HG02571 (cell line): ENCODE results near the gene CD27.
"Not testable (repeated sequence)": the region's sequence is repeated elsewhere in the genome, so short reads cannot be mapped to it uniquely, and the experiment has no call there.

Experiments
- ATAC-seq: cut with Tn5 transposase; IDR thresholded peaks from one replicate; pipeline ENCODE4 v1.9.1; 2021; ENCODE audit warnings: mild to moderate bottlenecking, moderate library complexity; ENCODE audit not compliant: unreplicated experiment

The CD27 gene

DNA sequence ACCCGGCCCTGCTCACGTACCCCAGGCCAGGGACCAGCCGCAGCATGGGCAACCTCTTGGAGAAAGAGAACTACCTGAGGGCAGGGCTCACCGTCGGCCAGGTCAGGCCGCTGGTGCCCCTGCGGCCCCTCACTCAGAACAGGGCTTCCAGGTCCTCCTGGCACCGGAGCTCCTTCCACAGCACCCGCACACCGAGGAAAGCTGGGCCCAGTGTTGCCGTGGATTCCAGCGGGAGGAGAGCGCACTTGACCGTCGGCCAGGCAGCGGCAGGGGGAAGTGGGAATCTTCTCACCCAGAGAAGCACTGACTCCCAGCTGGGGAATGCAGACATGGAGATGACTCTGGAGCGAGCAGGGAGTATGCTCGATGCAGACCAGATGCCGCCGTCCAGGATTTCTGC lies 33.7 kb downstream of the CD27 start:
- ATAC-seq: no peak

DNA sequence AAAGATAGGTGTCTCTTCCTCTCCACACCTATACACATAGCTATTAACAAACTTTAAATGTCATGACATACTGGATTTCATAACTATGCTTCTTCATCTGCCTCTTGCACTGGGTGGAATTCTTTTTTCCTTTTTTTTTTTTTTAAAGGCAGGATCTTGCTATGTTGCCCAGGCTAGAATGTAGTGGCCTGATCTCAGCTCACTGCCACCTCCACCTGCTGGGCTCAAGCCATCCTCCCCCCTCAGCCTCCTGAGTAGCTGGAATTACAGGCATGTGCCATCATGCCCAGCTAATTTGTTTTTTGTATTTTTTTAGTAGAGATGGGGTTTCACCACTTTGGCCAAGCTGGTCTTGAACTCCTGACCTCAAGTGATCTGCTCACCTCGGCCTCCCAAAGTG lies 43.5 kb downstream of the CD27 start:
- no peak for ATAC-seq

DNA sequence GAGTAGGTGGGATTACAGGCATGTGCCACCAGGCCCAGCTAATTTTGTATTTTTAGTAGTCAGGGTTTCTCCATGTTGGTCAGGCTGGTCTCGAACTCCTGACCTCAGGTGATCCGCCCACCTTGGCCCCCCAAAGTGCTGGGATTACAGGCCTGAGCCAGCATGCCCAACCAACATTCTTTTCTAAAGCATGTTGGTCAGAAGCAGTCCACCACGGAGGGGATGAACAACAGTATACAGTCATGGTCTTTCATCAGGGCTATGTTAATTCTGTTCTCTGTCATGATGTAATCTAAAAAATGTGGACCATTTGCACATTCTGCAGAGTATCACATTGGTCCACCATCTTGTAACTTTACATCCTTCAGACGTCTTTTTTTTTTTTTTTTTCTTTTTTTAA lies 44.7 kb downstream of the CD27 start:
- ATAC-seq: no peak

DNA sequence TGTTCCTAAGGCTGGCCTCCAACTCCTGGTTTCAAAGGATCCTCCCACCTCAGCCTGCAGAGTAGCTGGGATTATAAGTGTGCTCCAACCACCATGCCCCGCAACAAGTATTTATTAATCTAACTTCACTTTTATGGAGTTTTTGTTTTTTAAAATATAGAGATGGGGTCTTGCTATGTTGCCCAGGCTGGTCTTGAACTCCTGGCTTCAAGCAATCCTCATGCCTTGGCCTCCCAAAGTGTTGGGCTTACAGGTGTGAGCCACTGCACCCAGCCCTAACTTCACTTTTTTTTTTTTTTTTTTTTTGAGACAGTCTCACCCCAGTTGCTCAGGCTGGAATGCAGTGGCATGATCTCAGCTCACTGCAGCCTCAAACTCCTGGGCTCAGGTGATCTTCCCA lies 45.9 kb downstream of the CD27 start:
- not testable (repeated sequence) for ATAC-seq

DNA sequence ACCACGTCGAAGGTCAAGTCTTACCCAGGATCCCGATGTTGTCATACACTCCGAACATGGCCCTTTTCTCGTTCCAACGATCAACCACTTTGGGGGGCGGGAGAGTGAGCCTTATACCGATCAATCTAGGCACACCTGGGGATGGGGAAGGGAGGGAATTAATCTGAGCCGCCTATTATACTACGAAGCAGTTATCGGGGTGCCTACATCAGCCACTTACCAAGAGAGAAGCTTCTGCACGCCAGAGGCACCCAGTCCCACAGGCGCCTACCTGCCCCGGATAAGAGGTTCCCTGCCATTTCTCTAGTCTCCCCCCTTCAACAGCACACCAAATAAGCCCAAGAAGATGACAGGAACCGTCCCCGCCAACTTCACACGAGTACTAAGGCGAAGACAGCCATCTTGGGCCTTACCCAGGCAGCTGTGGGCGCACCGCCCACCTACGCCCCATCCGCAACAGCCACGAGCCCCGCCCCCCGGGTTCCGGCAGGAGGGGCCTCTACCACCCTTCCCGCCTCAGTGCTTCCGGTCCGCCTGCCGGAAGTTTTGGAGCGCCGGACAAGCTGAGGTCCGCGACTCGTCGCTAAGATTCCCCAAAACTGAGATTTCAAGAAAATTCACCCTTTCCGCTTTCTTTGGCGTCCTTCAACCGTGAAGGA lies 48.2 kb downstream of the CD27 start, which contains the start of gene MRPL51:
MRPL51 (minus strand) TSS at position 425 of the 659 bp plus-strand sequence; CDS start at position 299, 126 bp downstream.
- peak; percentile 65 for ATAC-seq

DNA sequence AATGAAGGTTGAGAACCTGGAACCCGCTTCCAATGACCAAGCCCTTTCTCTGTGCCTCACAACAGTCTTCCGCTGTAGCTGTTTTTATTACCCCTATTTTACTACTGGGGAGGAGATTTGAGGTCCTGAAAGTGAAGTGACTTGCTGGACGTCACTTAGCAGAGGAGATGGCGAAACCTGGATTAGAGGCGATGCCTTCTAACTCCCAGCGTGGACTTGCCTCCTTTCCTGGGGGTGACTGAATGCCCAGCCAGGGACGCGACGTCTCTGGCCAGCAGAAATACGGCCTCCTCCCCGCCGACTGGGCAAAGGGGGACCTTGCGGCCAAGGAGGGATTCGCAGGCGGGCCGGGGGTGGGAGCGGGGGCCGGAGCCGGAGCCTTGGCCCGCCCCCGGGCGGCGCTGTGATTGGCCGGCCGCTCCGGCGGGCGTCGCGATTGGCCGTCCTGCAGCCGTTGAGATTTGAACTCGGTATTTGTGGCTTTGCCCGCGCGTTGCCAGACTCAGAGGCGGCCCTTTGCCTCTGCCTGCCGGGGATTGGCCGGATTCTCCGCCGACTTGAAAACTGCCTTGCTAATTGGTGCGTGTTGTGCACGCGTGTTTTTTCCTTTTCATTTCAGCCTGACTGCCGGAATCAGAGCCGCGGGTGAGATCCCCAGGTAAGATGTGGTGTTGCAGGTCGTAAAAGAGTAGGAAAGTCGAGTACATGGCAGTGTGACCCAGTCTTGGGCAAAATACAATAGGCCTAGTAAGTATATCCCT lies 48.9 kb downstream of the CD27 start, which contains the start of gene NCAPD2:
NCAPD2 (plus strand) TSS at position 606 of the 761 bp plus-strand sequence. CDS start 997 bp downstream, outside the sequence.
- peak; percentile 86 for ATAC-seq

DNA sequence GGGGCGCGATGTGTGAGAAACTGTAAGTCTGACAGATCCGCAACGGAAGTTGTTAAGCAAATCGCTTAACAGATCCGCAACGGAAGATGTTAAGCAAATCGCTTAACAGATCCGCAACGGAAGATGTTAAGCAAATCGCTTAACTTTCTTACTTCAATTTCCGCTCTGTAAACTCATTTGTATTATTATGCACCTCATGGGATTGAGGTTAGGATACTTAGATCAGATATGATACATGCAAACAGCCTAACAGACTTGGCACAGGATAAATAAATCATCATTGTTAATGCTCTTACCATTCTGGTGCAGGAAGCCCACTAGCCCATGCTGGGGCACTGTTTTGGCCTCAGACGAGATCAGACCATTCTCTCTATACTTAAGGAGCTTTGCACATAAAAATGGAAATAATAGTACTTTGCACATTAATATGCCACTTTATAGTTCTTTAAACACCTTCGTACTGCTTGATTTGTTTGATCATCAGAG lies 49.5 kb downstream of the CD27 start:
- no peak for ATAC-seq

DNA sequence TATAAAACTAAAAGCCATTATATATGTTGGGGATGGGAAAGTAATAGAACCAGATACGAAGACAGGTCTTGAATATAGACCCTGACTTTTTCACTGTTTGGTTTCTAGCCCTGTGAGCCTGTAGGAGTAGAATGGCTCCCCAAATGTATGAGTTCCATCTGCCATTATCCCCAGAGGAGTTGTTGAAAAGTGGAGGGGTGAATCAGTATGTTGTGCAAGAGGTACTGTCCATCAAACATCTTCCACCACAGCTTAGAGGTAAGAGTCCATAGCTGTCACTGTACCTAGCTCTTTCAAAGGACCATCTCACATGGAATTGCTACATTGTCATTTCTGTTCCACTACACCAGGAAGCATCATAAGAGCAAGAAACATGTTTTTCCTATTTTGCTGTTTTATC lies 50.2 kb downstream of the CD27 start:
- ATAC-seq: no peak

DNA sequence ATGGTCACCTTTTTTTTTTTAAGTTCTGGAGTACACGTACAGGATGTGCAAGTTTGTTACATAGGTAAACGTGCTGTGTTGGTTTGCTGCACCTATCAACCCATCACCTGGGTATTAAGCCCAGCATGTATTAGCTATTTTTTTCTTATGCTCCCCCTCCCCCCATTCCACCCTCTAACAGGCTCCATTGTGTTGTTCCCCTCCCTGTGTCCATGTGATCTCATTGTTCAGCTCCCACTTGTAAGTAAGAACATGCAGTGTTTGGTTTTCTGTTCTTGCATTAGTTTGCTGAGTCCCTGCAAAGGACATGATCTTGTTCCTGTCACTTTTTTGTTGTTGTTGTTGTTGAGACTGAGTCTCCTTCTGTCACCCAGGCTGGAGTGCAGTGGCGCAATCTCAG lies 52.5 kb downstream of the CD27 start:
- not testable (repeated sequence) for ATAC-seq

DNA sequence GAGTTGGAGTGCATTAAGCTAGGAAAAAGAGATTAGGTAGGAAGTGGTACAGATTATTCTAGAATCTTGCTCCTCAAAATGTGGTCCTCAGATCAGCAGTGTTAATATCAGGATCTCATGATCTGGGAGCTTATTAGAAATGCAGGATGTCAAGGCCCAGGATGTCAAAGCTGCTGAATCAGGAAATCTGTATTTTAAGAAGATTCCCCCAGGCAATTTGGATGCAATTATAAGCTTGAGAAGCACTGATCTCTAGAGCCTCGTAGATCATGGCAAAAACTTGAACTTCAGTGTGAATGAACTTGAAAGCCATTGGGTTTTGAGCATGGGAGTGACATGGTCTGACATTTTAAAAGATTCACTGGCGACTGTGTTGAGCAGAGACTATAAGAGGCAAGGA lies 55.7 kb downstream of the CD27 start:
- no peak for ATAC-seq
